Upper lobe of left lung (tissue), 4 donors: Measurements from ENCODE around the gene RSRP1.

Experiments used
- CTCF ChIP-seq, 6 experiments: fragments of 450-650 bp in 4 of 6; fragments of 200-600 bp in 2 of 6; sonication (generic) in 2 of 6; IDR thresholded peaks; one replicate each; pipeline ENCODE4 v1.5.1; 2016 to 2019; ENCODE audit warnings: antibody characterized with exemption in 6 of 6
- EP300 ChIP-seq, 4 donors: sonication (generic); formaldehyde crosslinking; IDR thresholded peaks; one replicate each; pipeline ENCODE4 v1.5.1; 2017; ENCODE audit warnings: antibody characterized with exemption in 4 of 4, control low read depth in 2 of 4
- POLR2A ChIP-seq, 4 donors: fragments of 450-650 bp; IDR thresholded peaks; one replicate each; pipeline ENCODE4 v1.5.1; 2016 to 2017; ENCODE audit warnings: antibody characterized with exemption in 4 of 4, mild to moderate bottlenecking in 2 of 4
- POLR2AphosphoS5 ChIP-seq, 2 donors: sonication (generic); formaldehyde crosslinking; IDR thresholded peaks; one replicate each; pipeline ENCODE4 v1.5.1; 2017; ENCODE audit warnings: antibody characterized with exemption in 2 of 2

DNA sequence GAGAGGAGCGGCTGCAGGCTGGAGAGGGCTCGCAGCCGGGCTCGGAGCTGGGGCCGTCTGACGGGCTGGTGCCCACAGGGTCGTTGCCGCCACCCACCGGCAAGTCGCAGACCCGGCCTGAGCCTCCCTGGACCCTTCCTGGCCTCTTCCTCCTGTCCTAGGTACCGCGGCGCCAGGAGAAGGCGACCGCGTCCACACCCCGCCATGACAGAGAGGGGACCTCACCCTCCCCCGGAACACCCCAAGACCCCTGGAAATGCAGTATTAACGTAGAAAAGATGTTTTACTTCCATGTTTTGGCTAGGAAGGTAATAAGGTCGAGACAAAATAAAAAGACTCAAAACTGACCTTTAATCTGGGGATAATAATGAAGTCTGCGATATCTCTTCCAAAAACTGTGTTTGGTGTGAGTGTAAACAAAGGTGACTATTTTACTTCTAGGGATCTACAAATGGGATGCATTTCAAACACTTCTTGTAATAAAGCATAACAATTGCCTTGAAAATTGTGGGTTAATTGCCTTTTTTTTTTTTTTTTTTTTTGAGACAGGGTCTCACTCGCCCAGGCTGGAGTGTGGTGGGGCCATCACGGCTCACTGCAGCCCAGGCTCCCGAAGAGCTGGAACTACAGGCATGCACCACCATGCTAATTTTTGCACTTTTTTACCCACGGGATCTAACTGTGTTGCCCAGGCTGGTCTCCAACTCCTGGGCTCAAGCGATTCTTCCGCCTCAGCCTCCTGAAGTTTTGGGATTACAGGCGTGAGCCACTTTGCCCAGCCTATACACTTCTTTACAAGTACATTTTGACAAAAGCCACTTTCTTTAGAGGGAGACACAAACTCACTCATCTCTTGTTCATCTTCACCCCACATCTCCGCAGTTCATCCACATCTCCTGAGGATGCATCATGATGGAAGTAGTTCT, 838 bp upstream of the RSRP1 start:
- TF ChIP-seq CTCF (IDR thresholded peaks at IDR 0.05) (peak in 1 of 6 experiments; percentile 4), POLR2A (IDR thresholded peaks at IDR 0.05) (no peak), POLR2AphosphoS5 (IDR thresholded peaks at IDR 0.05) (no peak), EP300 (IDR thresholded peaks at IDR 0.05) (no peak)
